GM18951 (cell line): ENCODE measurements around the gene ITK.

Experiments
- POLR2A ChIP-seq: IDR thresholded peaks from 4 replicates; pipeline ENCODE4 v1.6.1; 2011; ENCODE audit warnings: mild to moderate bottlenecking; ENCODE audit not compliant: insufficient read length, insufficient read depth; ENCODE audit errors: extremely low read depth
- in situ Hi-C: fragments of 300-500 bp; cut with MboI; formaldehyde crosslinking; loops from one replicate; pipeline ENCODE4 v1.12.0; 2022; ENCODE audit warnings: low sequenced_read_pairs, mixed read lengths, inconsistent platforms; ENCODE audit not compliant: unreplicated experiment

Gene ITK

GRCh38 chr5:157300564-157300963 is 119.9 kb downstream of the ITK start:
- no peak for TF ChIP-seq POLR2A
- in situ Hi-C loops: loop anchor here (10.0 to 25.0 kb wide), 2 partner anchors 46 to 363 kb away; no protein-coding TSS in a partner anchor

- TF ChIP-seq POLR2A: no peak
- in situ Hi-C loops: loop anchor here (10.0 to 25.0 kb wide), 2 partner anchors 46 to 364 kb away; no protein-coding TSS in a partner anchor
Observed at GRCh38 chr5:157301066-157301465, 120.4 kb downstream of the ITK start.

- TF ChIP-seq POLR2A: no peak
- in situ Hi-C loops: loop anchor here (10.0 to 25.0 kb wide), 2 partner anchors 48 to 366 kb away; no protein-coding TSS in a partner anchor
Observed at GRCh38 chr5:157303023-157303422, 122.4 kb downstream of the ITK start.

- in situ Hi-C loops: loop anchor here (10.0 to 25.0 kb wide), 2 partner anchors 49 to 366 kb away; no protein-coding TSS in a partner anchor
- no peak for TF ChIP-seq POLR2A
Observed at GRCh38 chr5:157303667-157304327, 123.2 kb downstream of the ITK start.
